OCI-LY3 (cell line): ENCODE measurements around the gene DGKG.

Experiments
- EZH2phosphoT487 ChIP-seq: fragments of 200-600 bp; shearing (Covaris generic); IDR thresholded peaks from 2 replicates; pipeline ENCODE4 v1.6.1; 2018; ENCODE audit warnings: antibody characterized with exemption, mixed run types, low read depth
- TF ChIP-seq, protein P1 (sequence below): fragments of 200-600, 300-600 bp; sonication (generic); IDR thresholded peaks from 2 replicates; pipeline ENCODE4 v1.5.1; 2014; ENCODE audit warnings: antibody characterized with exemption, low read length, low read depth

DNA sequence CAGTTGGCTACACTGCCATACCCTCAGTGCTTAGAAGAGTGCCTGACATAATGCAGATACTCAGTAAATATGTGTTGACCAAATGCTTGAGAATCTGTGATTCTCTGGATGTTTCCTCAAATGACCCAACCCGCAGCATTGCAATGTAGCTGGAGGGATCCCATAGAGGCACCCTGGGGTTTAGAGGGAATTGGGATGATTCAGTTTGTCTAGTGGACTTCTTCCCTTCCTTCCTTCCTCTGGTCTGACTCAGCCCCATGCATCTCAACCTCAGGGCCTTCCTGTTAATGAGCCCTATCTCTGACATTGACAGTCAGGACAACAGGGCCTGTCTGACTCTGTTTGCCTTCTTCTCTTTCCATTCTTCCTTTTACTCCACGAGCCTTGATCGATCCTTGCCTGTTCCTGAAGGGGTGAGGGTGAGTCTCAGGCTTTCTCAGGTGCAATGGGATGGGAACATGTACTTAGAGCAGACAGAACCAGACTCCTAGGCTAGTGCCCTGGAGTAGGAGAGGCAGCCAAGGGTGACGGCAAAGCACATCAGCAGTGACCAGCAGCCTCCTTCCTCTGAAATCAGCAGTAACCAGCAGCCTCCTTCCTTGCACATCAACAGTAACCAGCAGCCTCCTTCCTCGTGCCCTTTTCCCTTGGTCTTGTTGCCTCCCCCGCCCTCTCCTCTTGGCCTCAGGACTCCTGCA, 78.2 kb downstream of the DGKG start:
- TF ChIP-seq, protein P1, sequence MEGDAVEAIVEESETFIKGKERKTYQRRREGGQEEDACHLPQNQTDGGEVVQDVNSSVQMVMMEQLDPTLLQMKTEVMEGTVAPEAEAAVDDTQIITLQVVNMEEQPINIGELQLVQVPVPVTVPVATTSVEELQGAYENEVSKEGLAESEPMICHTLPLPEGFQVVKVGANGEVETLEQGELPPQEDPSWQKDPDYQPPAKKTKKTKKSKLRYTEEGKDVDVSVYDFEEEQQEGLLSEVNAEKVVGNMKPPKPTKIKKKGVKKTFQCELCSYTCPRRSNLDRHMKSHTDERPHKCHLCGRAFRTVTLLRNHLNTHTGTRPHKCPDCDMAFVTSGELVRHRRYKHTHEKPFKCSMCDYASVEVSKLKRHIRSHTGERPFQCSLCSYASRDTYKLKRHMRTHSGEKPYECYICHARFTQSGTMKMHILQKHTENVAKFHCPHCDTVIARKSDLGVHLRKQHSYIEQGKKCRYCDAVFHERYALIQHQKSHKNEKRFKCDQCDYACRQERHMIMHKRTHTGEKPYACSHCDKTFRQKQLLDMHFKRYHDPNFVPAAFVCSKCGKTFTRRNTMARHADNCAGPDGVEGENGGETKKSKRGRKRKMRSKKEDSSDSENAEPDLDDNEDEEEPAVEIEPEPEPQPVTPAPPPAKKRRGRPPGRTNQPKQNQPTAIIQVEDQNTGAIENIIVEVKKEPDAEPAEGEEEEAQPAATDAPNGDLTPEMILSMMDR: no peak
- TF ChIP-seq EZH2phosphoT487: no peak
